ENCODE data around the gene DDIT3. TPM values are rescaled to one million over a fixed set of nuclear protein-coding genes. Genes with fewer than 3 reads are reported as not detected.

Gene DDIT3
- total RNA-seq, 1 donor from 2014 or later, result 30.5 TPM

- peaks cover 36% of the 10 kb centered on the region for H3K4me1 Mint-ChIP-seq
- peak within 1 kb of the TSS; percentile 99 for H3K4me3 Mint-ChIP-seq
- peaks cover 20% of the 10 kb centered on the region for H3K36me3 Mint-ChIP-seq (ENCODE audit: low read depth)
- H3K27ac Mint-ChIP-seq, result peak within 1 kb of the TSS; percentile 84
- ChIA-PET POLR2A (interaction anchor here (0.6 to 2.6 kb wide), 11 partner anchors 12 to 88 kb away, joined by 3 to 18 read pairs (median 5); partner anchors contain the start of genes ARHGAP9, DDIT3, GLI1 and MBD6), CTCF (interaction anchor here (1.2 to 1.3 kb wide), 2 partner anchors 37 to 88 kb away, joined by 3 read pairs; no protein-coding TSS in a partner anchor)
- ATAC-seq (ENCODE audit: low read depth), result peak; percentile 97
- DNase-seq, result peak; percentile 81
- TF ChIP-seq CTCF (IDR thresholded peaks at IDR 0.05), result no peak
- intact Hi-C loops (cut with micrococcal nuclease), result loop anchor here (1.0 kb wide), 4 partner anchors 24 to 148 kb away; partner anchors contain the start of genes GLI1, MBD6 and OS9
- no peaks in the 10 kb centered on the region for H3K9me3 Mint-ChIP-seq
- H3K27me3 Mint-ChIP-seq, result peaks cover 10% of the 10 kb centered on the region
These were observed 26.3 kb upstream of the DDIT3 start, which contains the start of gene DCTN2 for GRCh38 chr12:57546438-57547287. Gene DCTN2, minus strand, starts transcription at chr12:57547192. Its CDS starts 129 bp downstream, at chr12:57547063.

- POLR2A ChIA-PET, result interaction anchor here (0.6 to 2.6 kb wide), 9 partner anchors 11 to 87 kb away, joined by 3 to 18 read pairs (median 5); partner anchors contain the start of genes ARHGAP9, DDIT3, GLI1 and MBD6
- H3K27ac Mint-ChIP-seq, result peak overlapping the region; percentile 84
- intact Hi-C loops (cut with micrococcal nuclease), result no loop called here
- CTCF ChIA-PET, result interaction anchor here (1.2 kb wide), 1 partner anchor 87 kb away, joined by 3 read pairs; no protein-coding TSS in a partner anchor
- peaks cover 39% of the 10 kb centered on the region for H3K4me1 Mint-ChIP-seq
- H3K9me3 Mint-ChIP-seq, result no peaks in the 10 kb centered on the region
- no peak for TF ChIP-seq CTCF (IDR thresholded peaks at IDR 0.05)
- peaks cover 9% of the 10 kb centered on the region for H3K27me3 Mint-ChIP-seq
- ATAC-seq (ENCODE audit: low read depth) (no peak), DNase-seq (no peak)
- H3K4me3 Mint-ChIP-seq, result peak overlapping the region; percentile 99
- peaks cover 28% of the 10 kb centered on the region for H3K36me3 Mint-ChIP-seq (ENCODE audit: low read depth)
These were observed 25.6 kb upstream of the DDIT3 start for GRCh38 chr12:57545809-57546437.

- CTCF ChIA-PET, result no interaction called here
- POLR2A ChIA-PET, result no interaction called here
- DNase-seq (no peak), ATAC-seq (ENCODE audit: low read depth) (no peak)
- Mint-ChIP-seq H3K36me3 (ENCODE audit: low read depth) (peaks cover 46% of the 10 kb centered on the region), H3K4me1 (peaks cover 30% of the 10 kb centered on the region), H3K27me3 (peaks cover under 1% of the 10 kb centered on the region), H3K27ac (no peak overlapping the region), H3K9me3 (no peaks in the 10 kb centered on the region), H3K4me3 (no peak overlapping the region)
- intact Hi-C loops (cut with micrococcal nuclease), result no loop called here
- TF ChIP-seq CTCF (IDR thresholded peaks at IDR 0.05), result no peak
These were observed 23.3 kb upstream of the DDIT3 start for GRCh38 chr12:57543581-57543980.

- Mint-ChIP-seq H3K36me3 (ENCODE audit: low read depth) (peaks cover 57% of the 10 kb centered on the region), H3K4me1 (peaks cover 21% of the 10 kb centered on the region), H3K4me3 (no peak overlapping the region), H3K27me3 (no peaks in the 10 kb centered on the region), H3K9me3 (no peaks in the 10 kb centered on the region), H3K27ac (no peak overlapping the region)
- ATAC-seq (ENCODE audit: low read depth) (no peak), DNase-seq (no peak)
- intact Hi-C loops (cut with micrococcal nuclease), result no loop called here
- CTCF ChIA-PET, result no interaction called here
- TF ChIP-seq CTCF (IDR thresholded peaks at IDR 0.05), result no peak
- POLR2A ChIA-PET, result no interaction called here
These were observed 21.4 kb upstream of the DDIT3 start for GRCh38 chr12:57541717-57542116.

- ChIA-PET POLR2A (no interaction called here), CTCF (no interaction called here)
- Mint-ChIP-seq H3K4me3 (no peak overlapping the region), H3K4me1 (peaks cover 15% of the 10 kb centered on the region), H3K36me3 (ENCODE audit: low read depth) (peaks cover 58% of the 10 kb centered on the region), H3K27ac (no peak overlapping the region), H3K27me3 (no peaks in the 10 kb centered on the region), H3K9me3 (no peaks in the 10 kb centered on the region)
- no peak for TF ChIP-seq CTCF (IDR thresholded peaks at IDR 0.05)
- no peak for ATAC-seq (ENCODE audit: low read depth)
- no peak for DNase-seq
- intact Hi-C loops (cut with micrococcal nuclease), result no loop called here
These were observed 20.7 kb upstream of the DDIT3 start for GRCh38 chr12:57541001-57541400.

Data from activated B cell treated with CpG ODN at 0.5 μM for 24 hours (primary cell).